PC-3 (cell line): ENCODE results near the gene P2RX2. TPM values are rescaled to one million over a fixed set of nuclear protein-coding genes. Genes with fewer than 3 reads are reported as not detected.

Experiments
- ATAC-seq: fragments of 200-7000 bp; cut with Tn5 transposase; 2 replicates; pipeline ENCODE4 v1.9.1; 2020; ENCODE audit warnings: mild to moderate bottlenecking, moderate library complexity
- BruUV-seq: library from RNA; stranded (reverse); fragments of 400-500 nt; replicated peaks from 2 replicates; lab custom pipeline; 2021; lab: Mats Ljungman, UMichigan
- CTCF ChIA-PET: fragments of 300-600 bp; sonication (Branson Sonifier 250); formaldehyde crosslinking; loops from one replicate; lab custom pipeline; 2022; ENCODE audit warnings: antibody characterized with exemption; lab: Charles Lee
- POLR2A ChIA-PET: fragments of 300-600 bp; sonication (Branson Sonifier 250); formaldehyde crosslinking; loops from one replicate; lab custom pipeline; 2022; ENCODE audit warnings: antibody characterized with exemption; ENCODE audit not compliant: unreplicated experiment; lab: Charles Lee
- DNase-seq: peaks from one replicate; pipeline ENCODE4 v3.0.0-alpha.2; 2015
- H2AFZ ChIP-seq: fragments of 300-600 bp; sonication (generic); 2 replicates; pipeline ENCODE4 v1.6.0; 2016; ENCODE audit warnings: antibody characterized with exemption, low read length
- H3F3A ChIP-seq: fragments of 300-600 bp; sonication (generic); one replicate; pipeline ENCODE4 v1.6.0; 2017; ENCODE audit warnings: antibody characterized with exemption, low read length, control low read depth, mild to moderate bottlenecking; ENCODE audit not compliant: unreplicated experiment
- H3K27ac ChIP-seq: fragments of 300-600 bp; sonication (generic); 2 replicates; pipeline ENCODE4 v1.5.1; 2016; ENCODE audit warnings: mild to moderate bottlenecking, low read length
- H3K27me3 ChIP-seq: fragments of 300-600 bp; sonication (generic); 2 replicates; pipeline ENCODE4 v1.6.1; 2016; ENCODE audit warnings: low read length, mixed read lengths
- H3K36me3 ChIP-seq: fragments of 300-600 bp; sonication (generic); 2 replicates; pipeline ENCODE4 v1.6.1; 2016; ENCODE audit warnings: low read depth, mixed run types, low read length, mixed read lengths
- H3K4me1 ChIP-seq: fragments of 300-600 bp; sonication (generic); 2 replicates; pipeline ENCODE4 v1.5.1; 2016; ENCODE audit warnings: low read length; ENCODE audit not compliant: insufficient read depth
- H3K4me2 ChIP-seq: fragments of 300-600 bp; sonication (generic); 2 replicates; pipeline ENCODE4 v1.6.0; 2016; ENCODE audit warnings: low read length
- H3K4me3 ChIP-seq: fragments of 300-600 bp; sonication (generic); 2 replicates; pipeline ENCODE4 v1.5.1; 2016; ENCODE audit warnings: mild to moderate bottlenecking, low read length, mixed read lengths
- H3K79me2 ChIP-seq: fragments of 300-600 bp; sonication (generic); 2 replicates; pipeline ENCODE4 v1.6.1; 2017; ENCODE audit warnings: low read length, mixed read lengths
- H3K9ac ChIP-seq: fragments of 300-600 bp; sonication (generic); 2 replicates; pipeline ENCODE4 v1.6.0; 2016; ENCODE audit warnings: mild to moderate bottlenecking, low read length
- H3K9me2 ChIP-seq: fragments of 300-600 bp; sonication (generic); replicated peaks from 2 replicates; pipeline ENCODE4 v1.6.1; 2016; ENCODE audit warnings: mixed run types, low read length, mixed read lengths
- H3K9me3 ChIP-seq: fragments of 300-600 bp; sonication (generic); 2 replicates; pipeline ENCODE4 v1.6.1; 2016; ENCODE audit warnings: low read length, mixed read lengths
- H4K20me1 ChIP-seq: fragments of 300-600 bp; sonication (generic); 2 replicates; pipeline ENCODE4 v1.6.1; 2016; ENCODE audit warnings: low read length, mixed read lengths
- CTCF ChIP-seq: fragments of 300-600 bp; sonication (generic); conservative IDR thresholded peaks from 2 replicates; pipeline ENCODE4 v1.5.1; 2017; ENCODE audit warnings: antibody characterized with exemption, low read depth, mild to moderate bottlenecking, low read length
- EZH2 ChIP-seq: fragments of 300-600 bp; sonication (generic); IDR thresholded peaks from one replicate; pipeline ENCODE4 v1.6.1; 2017; ENCODE audit warnings: antibody characterized with exemption, mild to moderate bottlenecking, low read length; ENCODE audit not compliant: unreplicated experiment
- EZH2phosphoT487 ChIP-seq: fragments of 300-600 bp; sonication (generic); IDR thresholded peaks from 2 replicates; pipeline ENCODE4 v1.6.1; 2018; ENCODE audit warnings: mild to moderate bottlenecking, antibody characterized with exemption, low read length, borderline replicate concordance
- intact Hi-C: fragments of 100-400 bp; cut with micrococcal nuclease; formaldehyde crosslinking; loops from 2 replicates; pipeline ENCODE4 v1.9.0; 2023
- total RNA-seq: library from RNA; depleted of rRNA; stranded (reverse); fragments of >200 nt; gene quantifications from 2 replicates; pipeline ENCODE4 v1.2.3, GENCODE V29; 2014

The P2RX2 gene
- total RNA-seq, 1 experiment from 2014 or later, result not detected

- Histone ChIP-seq H3K79me2 (no peaks in the 10 kb centered on the region), H4K20me1 (no peaks in the 10 kb centered on the region), H3K27me3 (no peaks in the 10 kb centered on the region), H3K9ac (no peak overlapping the region), H3K4me3 (no peak overlapping the region), H3K36me3 (peaks cover 11% of the 10 kb centered on the region), H3F3A (no peaks in the 10 kb centered on the region), H3K4me2 (no peak overlapping the region), H3K9me2 (no peaks in the 10 kb centered on the region), H2AFZ (no peak overlapping the region), H3K4me1 (no peaks in the 10 kb centered on the region), H3K27ac (no peak overlapping the region), H3K9me3 (no peaks in the 10 kb centered on the region)
- ChIA-PET CTCF (no interaction called here), POLR2A (no interaction called here)
- intact Hi-C loops, result no loop called here
- no peak for DNase-seq
- TF ChIP-seq CTCF (no peak), EZH2 (no peak), EZH2phosphoT487 (no peak)
- ATAC-seq, result no peak
- BruUV-seq, result no TSS peak
Measured at GRCh38 chr12:132582058-132582420, 36.5 kb upstream of the P2RX2 start.

- no peak overlapping the region for H3K4me2 ChIP-seq
- no peak for ATAC-seq
- CTCF ChIA-PET, result no interaction called here
- no peaks in the 10 kb centered on the region for H3F3A ChIP-seq
- H3K27ac ChIP-seq, result no peak overlapping the region
- no peak overlapping the region for H3K4me3 ChIP-seq
- H3K9ac ChIP-seq, result no peak overlapping the region
- intact Hi-C loops, result no loop called here
- no peaks in the 10 kb centered on the region for H3K27me3 ChIP-seq
- H3K4me1 ChIP-seq, result no peaks in the 10 kb centered on the region
- TF ChIP-seq CTCF, result no peak
- TF ChIP-seq EZH2, result no peak
- no peaks in the 10 kb centered on the region for H3K9me2 ChIP-seq
- POLR2A ChIA-PET, result no interaction called here
- H3K79me2 ChIP-seq, result no peaks in the 10 kb centered on the region
- H2AFZ ChIP-seq, result no peak overlapping the region
- no peaks in the 10 kb centered on the region for H3K9me3 ChIP-seq
- H3K36me3 ChIP-seq, result peaks cover 10% of the 10 kb centered on the region
- H4K20me1 ChIP-seq, result no peaks in the 10 kb centered on the region
- BruUV-seq, result no TSS peak
- no peak for DNase-seq
Measured at GRCh38 chr12:132582582-132583410, 35.8 kb upstream of the P2RX2 start.

- H3K27me3 ChIP-seq, result no peaks in the 10 kb centered on the region
- ATAC-seq (no peak), DNase-seq (no peak)
- no peak overlapping the region for H3K4me2 ChIP-seq
- peaks cover 9% of the 10 kb centered on the region; the same call in 1 of the 2 replicates for H3K36me3 ChIP-seq
- intact Hi-C loops, result no loop called here
- no peak overlapping the region for H2AFZ ChIP-seq
- ChIA-PET POLR2A (no interaction called here), CTCF (no interaction called here)
- no TSS peak for BruUV-seq
- H3K9me3 ChIP-seq, result no peaks in the 10 kb centered on the region
- H3K27ac ChIP-seq, result no peak overlapping the region
- no peak overlapping the region for H3K4me3 ChIP-seq
- H3K79me2 ChIP-seq, result no peaks in the 10 kb centered on the region
- H3K9me2 ChIP-seq, result no peaks in the 10 kb centered on the region
- TF ChIP-seq CTCF (no peak), EZH2 (no peak), EZH2phosphoT487 (no peak)
- H3K4me1 ChIP-seq, result no peaks in the 10 kb centered on the region
- H3K9ac ChIP-seq, result no peak overlapping the region
- H3F3A ChIP-seq, result no peaks in the 10 kb centered on the region
- H4K20me1 ChIP-seq, result no peaks in the 10 kb centered on the region
Measured at GRCh38 chr12:132583411-132583710, 35.2 kb upstream of the P2RX2 start.
